Lower lobe of right lung (tissue), 2 donors: ENCODE measurements around the gene APOH. TPM values are rescaled to one million over a fixed set of nuclear protein-coding genes. Genes with fewer than 3 reads are reported as not detected.

Experiments
- ATAC-seq, 2 donors: fragments of 200-7000 bp; cut with Tn5 transposase; one replicate each; pipeline ENCODE4 v1.9.1; 2020 to 2022; ENCODE audit warnings: mild to moderate bottlenecking in 2 of 2, moderate library complexity in 2 of 2
- DNase-seq: peaks from one replicate; pipeline ENCODE4 v3.0.0-alpha.2; 2020
- H3K27ac ChIP-seq: fragments of 200-600 bp; one replicate; pipeline ENCODE4 v1.8.0; 2022
- H3K27me3 ChIP-seq: fragments of 200-600 bp; one replicate; pipeline ENCODE4 v1.8.0; 2022; ENCODE audit warnings: low read depth
- H3K36me3 ChIP-seq: fragments of 200-600 bp; one replicate; pipeline ENCODE4 v1.8.0; 2022; ENCODE audit warnings: mild to moderate bottlenecking
- H3K4me1 ChIP-seq: fragments of 200-600 bp; one replicate; pipeline ENCODE4 v1.8.0; 2022
- H3K4me3 ChIP-seq: fragments of 200-600 bp; one replicate; pipeline ENCODE4 v1.8.0; 2022; ENCODE audit warnings: mild to moderate bottlenecking
- H3K9me3 ChIP-seq: fragments of 200-600 bp; one replicate; pipeline ENCODE4 v1.8.0; 2022
- intact Hi-C: fragments of 100-400 bp; cut with DNase I; formaldehyde crosslinking; loops from one replicate; pipeline ENCODE4 v1.11.0; 2022
- total RNA-seq: library from RNA; stranded (reverse); fragmentation: NEBNext Ultra II Directional; extraction: Animal tissue kit (Norgen Biotek cat#: 25700); gene quantifications from one replicate; pipeline ENCODE4 v1.2.1, GENCODE V29; 2021
- TF ChIP-seq, protein P1 (sequence below): fragments of 200-600 bp; IDR thresholded peaks from one replicate; pipeline ENCODE4 v1.8.0; 2022; ENCODE audit warnings: antibody characterized with exemption, mild to moderate bottlenecking
- donor health status: DM: no; HTN: yes; CAD: no; lungs with severe emphysema.

The APOH gene
- total RNA-seq, 1 donor from 2014 or later = 17.1 TPM

DNA sequence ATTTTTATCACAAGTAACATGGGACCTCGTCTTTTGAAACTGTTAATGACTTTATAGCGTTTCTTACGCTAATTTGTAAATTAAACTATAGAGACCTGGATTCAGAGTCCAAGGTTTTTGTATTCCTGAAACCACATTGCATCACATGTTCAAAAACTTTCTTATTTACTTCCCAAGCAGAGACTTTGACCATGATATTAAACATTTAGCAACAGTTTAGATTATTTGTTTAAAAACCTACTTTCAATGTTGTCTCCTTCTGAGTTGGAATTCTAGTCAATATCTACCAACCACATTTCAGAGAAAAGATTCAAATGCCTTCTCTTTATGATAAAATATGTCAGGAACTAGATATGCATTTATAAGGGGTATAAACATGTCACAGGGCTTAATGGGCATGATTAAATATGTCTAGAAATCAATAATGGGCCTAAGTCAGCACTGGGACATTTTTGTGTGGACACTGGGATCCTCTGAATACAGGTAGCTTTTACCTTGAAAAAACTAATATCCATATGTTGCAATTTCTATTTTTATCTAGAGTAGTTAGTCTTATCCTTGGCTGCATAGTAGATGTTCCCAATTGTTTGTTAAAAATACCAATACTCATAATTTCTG is 6.3 kb upstream of the APOH start:
- intact Hi-C loops = no loop called here
- TF ChIP-seq, protein P1, sequence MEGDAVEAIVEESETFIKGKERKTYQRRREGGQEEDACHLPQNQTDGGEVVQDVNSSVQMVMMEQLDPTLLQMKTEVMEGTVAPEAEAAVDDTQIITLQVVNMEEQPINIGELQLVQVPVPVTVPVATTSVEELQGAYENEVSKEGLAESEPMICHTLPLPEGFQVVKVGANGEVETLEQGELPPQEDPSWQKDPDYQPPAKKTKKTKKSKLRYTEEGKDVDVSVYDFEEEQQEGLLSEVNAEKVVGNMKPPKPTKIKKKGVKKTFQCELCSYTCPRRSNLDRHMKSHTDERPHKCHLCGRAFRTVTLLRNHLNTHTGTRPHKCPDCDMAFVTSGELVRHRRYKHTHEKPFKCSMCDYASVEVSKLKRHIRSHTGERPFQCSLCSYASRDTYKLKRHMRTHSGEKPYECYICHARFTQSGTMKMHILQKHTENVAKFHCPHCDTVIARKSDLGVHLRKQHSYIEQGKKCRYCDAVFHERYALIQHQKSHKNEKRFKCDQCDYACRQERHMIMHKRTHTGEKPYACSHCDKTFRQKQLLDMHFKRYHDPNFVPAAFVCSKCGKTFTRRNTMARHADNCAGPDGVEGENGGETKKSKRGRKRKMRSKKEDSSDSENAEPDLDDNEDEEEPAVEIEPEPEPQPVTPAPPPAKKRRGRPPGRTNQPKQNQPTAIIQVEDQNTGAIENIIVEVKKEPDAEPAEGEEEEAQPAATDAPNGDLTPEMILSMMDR = no peak

DNA sequence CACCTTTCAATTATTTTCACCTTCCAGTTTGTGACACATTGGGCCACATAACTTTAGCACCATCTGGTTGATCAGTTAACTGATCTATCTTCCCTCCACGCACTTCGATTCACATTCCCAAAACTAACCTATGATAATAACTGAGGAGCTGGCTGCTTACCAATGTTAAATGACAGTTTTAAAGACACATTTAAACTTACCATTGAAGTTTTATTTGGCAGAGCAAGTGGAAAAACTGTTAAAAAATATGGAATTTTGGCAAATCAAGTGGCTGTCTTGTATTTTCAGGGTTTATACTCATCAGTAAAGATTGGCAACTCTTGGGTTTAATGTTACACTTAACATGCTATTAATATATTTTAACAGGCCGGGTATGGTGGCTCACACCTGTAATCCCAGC is 5.4 kb upstream of the APOH start:
- H3K4me3 ChIP-seq = no peak overlapping the region
- no peaks in the 10 kb centered on the region for H3K36me3 ChIP-seq
- ATAC-seq (no peak), DNase-seq (no peak)
- no peak overlapping the region for H3K27ac ChIP-seq
- H3K27me3 ChIP-seq = no peaks in the 10 kb centered on the region
- intact Hi-C loops = no loop called here
- H3K4me1 ChIP-seq = no peaks in the 10 kb centered on the region
- H3K9me3 ChIP-seq = no peaks in the 10 kb centered on the region
- TF ChIP-seq, protein P1 = no peak

More for the DNA sequence above, 6.3 kb upstream of the APOH start:
- no peaks in the 10 kb centered on the region for H3K9me3 ChIP-seq
- DNase-seq (no peak), ATAC-seq (no peak)
- no peaks in the 10 kb centered on the region for H3K27me3 ChIP-seq
- no peaks in the 10 kb centered on the region for H3K4me1 ChIP-seq
- no peak overlapping the region for H3K27ac ChIP-seq
- H3K36me3 ChIP-seq = no peaks in the 10 kb centered on the region
- H3K4me3 ChIP-seq = no peak overlapping the region

DNA sequence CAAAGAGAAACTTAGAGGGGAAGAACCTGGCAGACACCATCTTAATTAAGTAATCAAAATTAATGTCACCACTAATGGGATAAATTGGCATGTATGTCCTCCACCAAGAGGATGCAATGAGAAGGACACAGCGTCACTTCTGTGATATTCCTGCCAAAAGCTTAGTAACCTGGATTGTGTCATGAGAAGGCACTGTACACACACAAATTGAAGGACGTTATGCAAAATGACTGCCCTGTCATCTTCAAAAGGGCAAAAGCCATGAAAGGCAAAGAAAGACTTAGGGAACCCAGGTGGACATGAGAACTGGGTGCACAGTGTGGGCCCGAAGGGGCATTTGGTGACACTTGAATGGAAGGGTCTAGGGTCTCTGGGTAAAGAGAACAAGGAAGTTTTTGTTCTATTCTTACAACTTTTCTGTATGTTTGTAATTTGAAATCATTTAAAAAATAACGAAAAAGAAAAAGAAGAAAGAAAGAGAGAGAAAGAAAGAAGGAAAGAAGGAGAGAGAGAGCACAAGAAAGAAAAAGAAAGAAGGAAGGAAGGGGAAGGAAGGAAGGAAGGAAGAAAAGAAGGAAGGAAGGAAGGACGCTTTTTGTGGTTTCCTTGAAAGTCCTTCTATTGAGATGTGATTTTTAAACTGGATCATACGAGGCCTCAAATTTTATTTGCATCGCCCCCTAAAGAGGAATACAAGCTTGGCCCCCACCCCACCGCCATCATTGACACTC is 4.0 kb upstream of the APOH start:
- H3K4me3 ChIP-seq = no peak overlapping the region
- H3K36me3 ChIP-seq = no peaks in the 10 kb centered on the region
- no peaks in the 10 kb centered on the region for H3K4me1 ChIP-seq
- intact Hi-C loops = no loop called here
- H3K9me3 ChIP-seq = no peaks in the 10 kb centered on the region
- no peak overlapping the region for H3K27ac ChIP-seq
- no peaks in the 10 kb centered on the region for H3K27me3 ChIP-seq
- peak in 1 of 2 donors; percentile 14 for ATAC-seq
- DNase-seq = no peak
- TF ChIP-seq, protein P1 = no peak

DNA sequence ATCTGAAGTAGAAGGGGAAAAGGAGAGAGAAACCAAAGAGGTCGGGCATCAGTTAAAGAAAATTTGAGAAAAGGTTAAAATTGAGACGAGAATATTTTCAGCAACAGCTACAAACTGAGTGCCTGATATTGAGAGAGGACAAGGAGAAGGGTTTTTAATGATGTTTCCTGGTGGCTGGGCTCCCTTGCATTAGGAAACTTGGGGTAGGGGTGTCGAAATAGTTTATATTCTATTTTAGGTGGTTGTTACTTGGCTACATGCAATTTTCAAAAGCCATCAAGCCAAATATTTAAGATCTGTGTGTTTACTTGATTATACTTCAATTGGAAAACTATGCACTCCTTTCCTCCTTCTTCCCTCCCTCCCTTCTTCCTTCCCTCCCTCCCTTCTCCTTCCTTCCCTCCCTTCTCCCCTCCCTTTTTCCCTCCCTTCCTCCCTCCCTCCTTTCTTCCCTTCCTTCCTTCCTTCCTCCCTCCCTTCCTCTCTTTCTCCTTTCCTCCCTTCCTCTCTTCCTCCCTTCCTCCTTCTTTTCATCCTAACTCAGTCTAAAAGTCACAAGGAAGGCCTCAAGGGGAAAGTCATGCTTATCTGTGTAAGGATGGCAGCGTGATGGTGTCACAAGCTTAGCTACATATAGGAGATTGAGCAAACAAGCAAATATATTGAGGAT is 1.8 kb upstream of the APOH start:
- Histone ChIP-seq H3K27ac (peak overlapping the region; percentile 34), H3K36me3 (no peaks in the 10 kb centered on the region), H3K4me3 (no peak overlapping the region), H3K9me3 (no peaks in the 10 kb centered on the region), H3K27me3 (no peaks in the 10 kb centered on the region), H3K4me1 (no peaks in the 10 kb centered on the region)
- intact Hi-C loops = no loop called here
- TF ChIP-seq, protein P1 = no peak
- no peak for DNase-seq
- ATAC-seq = peak in 1 of 2 donors; percentile 45

DNA sequence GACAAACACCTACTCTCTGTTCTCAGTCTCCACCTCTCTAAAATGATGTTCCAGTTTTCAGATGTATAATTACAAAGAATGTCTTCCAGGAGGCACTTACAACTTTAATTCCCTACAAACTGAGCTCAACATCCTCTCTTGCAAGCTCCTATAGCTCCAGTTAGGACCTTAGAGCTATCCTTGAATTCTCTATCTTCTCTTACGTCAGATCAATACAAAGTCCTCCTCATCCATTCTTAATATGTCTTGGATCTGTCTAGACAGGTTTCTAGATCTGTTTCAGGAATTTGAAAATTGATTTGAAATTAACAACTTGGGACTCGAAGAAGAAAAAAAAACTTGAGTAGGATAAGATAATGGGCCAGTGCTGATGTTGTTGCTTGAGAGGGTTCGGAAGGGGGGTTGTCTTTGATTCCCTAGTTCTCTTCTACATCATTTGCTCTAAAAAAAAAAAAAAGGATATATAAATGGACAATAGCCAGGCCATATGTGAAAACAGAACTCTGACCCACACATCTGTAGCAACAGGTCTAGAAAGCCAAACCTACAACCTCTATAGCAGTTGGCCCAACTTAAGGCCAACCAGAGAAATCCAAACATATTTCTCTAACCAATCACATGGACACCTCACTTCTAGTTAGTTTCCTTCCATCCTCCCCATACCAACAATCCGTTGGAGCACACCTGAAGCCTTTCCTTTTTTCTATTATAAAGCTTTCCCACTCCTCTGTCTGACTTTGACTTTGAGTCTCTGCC is 746 bp upstream of the APOH start:
- intact Hi-C loops = no loop called here
- TF ChIP-seq, protein P1 = no peak
- Histone ChIP-seq H3K36me3 (no peaks in the 10 kb centered on the region), H3K27me3 (no peaks in the 10 kb centered on the region), H3K4me1 (no peaks in the 10 kb centered on the region), H3K27ac (peak overlapping the region; percentile 34), H3K4me3 (no peak overlapping the region), H3K9me3 (no peaks in the 10 kb centered on the region)
- DNase-seq (no peak), ATAC-seq (no peak)
